T-cell (primary cell): ENCODE measurements around the gene CATSPERD. TPM values are rescaled to one million over a fixed set of nuclear protein-coding genes. Genes with fewer than 3 reads are reported as not detected.

Source experiments
- ATAC-seq, 4 experiments: fragments of 200-7000 bp in 3 of 4; fragments of 150-1000 bp in 1 of 4; cut with Tn5 transposase; replicated peaks in 1 of 4; 1 replicate in 3 of 4; 2 replicates in 1 of 4; pipeline ENCODE4 v1.10.0; 2021; ENCODE audit warnings: moderate library complexity in 3 of 4, mild to moderate bottlenecking in 2 of 4, moderate number of reproducible peaks in 1 of 4
- CTCF ChIA-PET, 2 donors: fragments of 300-600 bp; sonication (Branson Sonifier 250); formaldehyde crosslinking; loops; one replicate each; lab custom pipeline; 2022; ENCODE audit warnings: antibody characterized with exemption in 2 of 2; lab: Charles Lee
- POLR2A ChIA-PET, 2 donors: fragments of 300-600 bp; sonication (Branson Sonifier 250); formaldehyde crosslinking; loops; one replicate each; lab custom pipeline; 2022; ENCODE audit warnings: antibody characterized with exemption in 2 of 2; lab: Charles Lee
- DNase-seq, 35 experiments: peaks; one replicate each; pipeline versions ENCODE4 v3.0.0 to v3.0.0-alpha.2; 2013 to 2023
- H3K27ac ChIP-seq: one replicate; pipeline ENCODE4 v1.5.1; 2013; ENCODE audit warnings: low read length
- H3K27me3 ChIP-seq, 2 experiments: replicated peaks in 1 of 2; 1 replicate in 1 of 2; 2 replicates in 1 of 2; pipeline versions ENCODE4 v1.6.1 to v1.7.0; 2013; ENCODE audit warnings: low read length in 1 of 2, mixed read lengths in 1 of 2; ENCODE audit not compliant: control insufficient read depth in 2 of 2, insufficient read depth in 2 of 2; ENCODE audit errors: extremely low read depth in 1 of 2
- H3K36me3 ChIP-seq, 2 donors: 1 replicate in 1 of 2; 2 replicates in 1 of 2; pipeline versions ENCODE4 v1.6.1 to v1.7.0; 2013; ENCODE audit warnings: low read length in 1 of 2; ENCODE audit not compliant: control insufficient read depth in 2 of 2, insufficient read depth in 1 of 2; ENCODE audit errors: extremely low read depth in 1 of 2
- H3K4me1 ChIP-seq, 2 experiments: 1 replicate in 1 of 2; 2 replicates in 1 of 2; pipeline versions ENCODE4 v1.6.1 to v1.7.0; 2013; ENCODE audit warnings: low read length in 2 of 2, mixed read lengths in 1 of 2; ENCODE audit not compliant: insufficient read depth in 2 of 2, control insufficient read depth in 1 of 2; ENCODE audit errors: extremely low read depth in 1 of 2
- H3K4me3 ChIP-seq, 2 donors: 1 replicate in 1 of 2; 2 replicates in 1 of 2; pipeline versions ENCODE4 v1.5.1 to v1.7.0; 2013; ENCODE audit warnings: mild to moderate bottlenecking in 2 of 2, low read length in 1 of 2, moderate library complexity in 1 of 2; ENCODE audit not compliant: control insufficient read depth in 1 of 2; ENCODE audit errors: extremely low read depth in 1 of 2
- H3K9me3 ChIP-seq: 2 replicates; pipeline ENCODE4 v1.7.0; 2013
- H3K27ac Mint-ChIP-seq, 2 donors: one replicate each; pipeline ENCODE4 v1.8.0; 2020 to 2021; ENCODE audit warnings: mild to moderate bottlenecking in 2 of 2, mixed read lengths in 2 of 2
- H3K27me3 Mint-ChIP-seq, 2 donors: one replicate each; pipeline ENCODE4 v1.8.0; 2021 to 2022; ENCODE audit warnings: mixed read lengths in 2 of 2
- H3K36me3 Mint-ChIP-seq: one replicate; pipeline ENCODE4 v1.8.0; 2021; ENCODE audit warnings: mixed read lengths
- H3K4me1 Mint-ChIP-seq, 3 donors: one replicate each; pipeline ENCODE4 v1.8.0; 2020 to 2022; ENCODE audit warnings: mixed read lengths in 3 of 3, mild to moderate bottlenecking in 1 of 3
- H3K4me3 Mint-ChIP-seq, 3 donors: one replicate each; pipeline ENCODE4 v1.8.0; 2020 to 2022; ENCODE audit warnings: mild to moderate bottlenecking in 3 of 3, mixed read lengths in 3 of 3, moderate library complexity in 3 of 3
- H3K9me3 Mint-ChIP-seq, 3 donors: one replicate each; pipeline ENCODE4 v1.8.0; 2020 to 2022; ENCODE audit warnings: mixed read lengths in 3 of 3
- WGBS: methylation state at CpG from one replicate; pipeline ENCODE4 v1.1.5; 2013; ENCODE audit warnings: missing lambda C conversion rate; ENCODE audit not compliant: insufficient coverage; 5-methylcytosine and 5-hydroxymethylcytosine counted together
- total RNA-seq, 35 experiments: library from RNA in 6 of 35; stranded (reverse) in 6 of 35; fragments of 120-200 nt in 1 of 35; gene quantifications; one replicate each; pipeline versions ENCODE4 v1.2.1 to v1.2.4 and lab custom pipeline; 2013 to 2026

The CATSPERD gene
- total RNA-seq, 5 donors from 2014 or later (not counting 1 experiment from before 2014, with no cell fraction given), result not detected

DNA sequence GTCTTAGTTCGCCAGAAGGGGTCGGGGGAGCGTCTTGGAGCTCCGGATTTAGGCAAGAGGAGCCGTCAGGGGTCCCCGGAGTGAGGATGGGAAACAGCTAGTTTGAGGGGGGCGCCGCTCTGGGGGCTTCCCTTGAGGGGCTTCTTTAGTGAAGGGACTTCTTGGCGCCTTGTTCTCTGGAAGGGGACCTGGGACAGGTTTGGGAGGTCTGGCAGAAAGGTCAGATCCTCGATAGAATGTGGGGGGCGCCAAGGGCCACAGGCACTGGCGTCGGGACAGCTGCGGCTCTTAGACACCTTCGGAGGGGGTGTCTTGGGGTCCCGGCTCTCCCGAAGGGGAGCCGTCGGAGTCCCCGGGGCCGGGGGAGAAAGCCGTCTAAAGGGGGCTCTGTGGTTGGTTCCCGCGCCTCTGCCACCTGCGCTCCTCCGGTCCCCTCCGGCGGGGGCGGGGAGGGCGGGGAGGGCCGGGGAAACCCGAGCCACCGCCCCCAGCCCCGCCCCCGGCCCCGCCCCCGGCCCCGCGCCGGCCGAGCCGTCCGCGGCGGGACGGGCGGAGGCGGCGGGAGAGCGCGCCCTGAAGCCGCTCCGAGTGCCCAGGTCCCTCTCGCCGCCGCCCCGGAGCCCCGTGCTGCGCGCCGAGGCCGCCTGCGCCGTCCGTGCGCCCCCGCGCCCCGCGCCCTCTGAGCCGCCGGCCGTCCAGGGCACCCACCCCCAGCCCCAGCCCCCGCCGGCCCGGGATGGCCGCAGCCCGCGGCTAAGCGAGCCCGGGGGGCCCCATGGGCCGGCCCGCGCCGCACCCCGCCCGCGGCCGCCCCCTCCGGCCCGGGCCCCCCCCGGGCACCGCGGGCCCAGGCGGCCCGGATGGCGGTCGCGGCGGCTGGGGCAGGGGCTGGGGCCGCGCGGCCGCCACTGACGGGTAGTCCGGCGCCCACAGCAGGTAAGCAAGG is 84.4 kb downstream of the CATSPERD start, which contains the start of gene NRTN:
Gene NRTN (plus strand): TSS at position 552 of the 946 bp plus-strand sequence. CDS start 19,099 bp downstream, outside the sequence.
- WGBS, result 3% methylated on average over 74 of the region's 107 CpGs
- Mint-ChIP-seq H3K4me3 (peak within 1 kb of the TSS; percentile 64 to 85 (median 71)), H3K36me3 (no peaks in the 10 kb centered on the region), H3K27me3 (peaks cover 4 to 21% of the 10 kb centered on the region in 2 donors), H3K9me3 (no peaks in the 10 kb centered on the region), H3K4me1 (peaks cover 18 to 28% (median 20%) of the 10 kb centered on the region in 3 donors), H3K27ac (peak within 1 kb of the TSS in 1 of 2 donors; percentile 44)
- ChIA-PET CTCF (interaction anchor here (0.7 to 2.1 kb wide), 11 partner anchors 10 to 1264 kb away, joined by 4 to 25 read pairs (median 6); partner anchors contain the start of genes DUS3L (in 1 of the 2), NDUFA11 (in 1 of the 2), VMAC (in 1 of the 2) and ZNF557 (in 1 of the 2)), POLR2A (interaction anchor here in 1 of 2 donors (0.6 kb wide), 1 partner anchor 10 kb away, joined by 11 read pairs; no protein-coding TSS in a partner anchor)
- ATAC-seq (peak; percentile 41 to 54 (median 44)), DNase-seq (peak in 25 of 35 experiments; percentile 25 to 70 (median 44))
- Histone ChIP-seq H3K9me3 (no peaks in the 10 kb centered on the region), H3K4me1 (peaks cover 7 to 35% of the 10 kb centered on the region in 2 experiments), H3K36me3 (no peaks in the 10 kb centered on the region), H3K4me3 (peak within 1 kb of the TSS; percentile 40 to 56), H3K27ac (no peak within 1 kb of the TSS), H3K27me3 (peaks cover 0 to 56% of the 10 kb centered on the region in 2 experiments)

DNA sequence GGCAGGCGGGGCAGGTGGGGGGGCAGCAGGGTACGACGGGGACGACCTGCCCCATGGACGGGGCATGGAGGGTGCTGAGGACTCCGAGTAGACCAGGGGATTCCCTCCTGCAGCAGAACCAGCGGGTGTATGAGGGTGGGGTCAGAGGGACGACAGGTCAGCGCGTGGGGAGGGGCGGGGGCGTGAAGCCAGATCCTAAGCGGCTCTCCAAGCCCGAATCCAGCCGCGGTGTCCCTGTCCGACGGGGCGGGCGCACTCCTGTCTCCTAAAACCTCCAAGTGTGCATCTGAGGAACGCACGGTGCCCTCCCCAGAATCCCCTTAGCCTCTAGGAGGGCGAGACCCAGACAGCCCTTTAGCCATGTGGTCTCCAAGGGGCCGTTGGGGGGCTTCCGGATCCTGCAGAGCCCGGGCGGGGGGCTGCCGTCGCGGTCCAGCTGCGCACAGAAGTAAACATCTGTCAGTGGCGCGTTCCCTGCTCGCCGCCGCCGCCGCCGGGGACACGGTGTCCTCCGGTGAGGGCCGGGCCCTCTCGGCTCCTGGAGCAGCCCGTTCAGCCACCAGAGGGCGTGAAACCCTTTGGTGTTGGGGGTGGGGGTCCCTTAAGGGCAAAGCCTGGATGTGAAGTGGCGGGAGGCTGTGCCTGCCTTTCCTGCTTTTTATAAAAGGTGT is 85.2 kb downstream of the CATSPERD start:
- Mint-ChIP-seq H3K27me3 (peaks cover 2 to 19% of the 10 kb centered on the region in 2 donors), H3K9me3 (no peaks in the 10 kb centered on the region), H3K4me3 (peak overlapping the region; percentile 43 to 62 (median 56)), H3K36me3 (no peaks in the 10 kb centered on the region), H3K4me1 (peaks cover 18 to 28% (median 20%) of the 10 kb centered on the region in 3 donors), H3K27ac (no peak overlapping the region)
- Histone ChIP-seq H3K4me1 (peaks cover 7 to 35% of the 10 kb centered on the region in 2 experiments), H3K4me3 (peak overlapping the region in 1 of 2 donors; percentile 10), H3K9me3 (no peaks in the 10 kb centered on the region), H3K36me3 (no peaks in the 10 kb centered on the region), H3K27me3 (peaks cover 0 to 48% of the 10 kb centered on the region in 2 experiments), H3K27ac (no peak overlapping the region)
- ATAC-seq, result peak; percentile 24 to 33 (median 32)
- ChIA-PET CTCF (no interaction called here), POLR2A (interaction anchor here in 1 of 2 donors (0.5 kb wide), 1 partner anchor 7 kb away, joined by 10 read pairs; no protein-coding TSS in a partner anchor)
- 5% methylated on average over 45 of the region's 46 CpGs for WGBS
- peak in 31 of 35 experiments; percentile 29 to 76 (median 52) for DNase-seq

DNA sequence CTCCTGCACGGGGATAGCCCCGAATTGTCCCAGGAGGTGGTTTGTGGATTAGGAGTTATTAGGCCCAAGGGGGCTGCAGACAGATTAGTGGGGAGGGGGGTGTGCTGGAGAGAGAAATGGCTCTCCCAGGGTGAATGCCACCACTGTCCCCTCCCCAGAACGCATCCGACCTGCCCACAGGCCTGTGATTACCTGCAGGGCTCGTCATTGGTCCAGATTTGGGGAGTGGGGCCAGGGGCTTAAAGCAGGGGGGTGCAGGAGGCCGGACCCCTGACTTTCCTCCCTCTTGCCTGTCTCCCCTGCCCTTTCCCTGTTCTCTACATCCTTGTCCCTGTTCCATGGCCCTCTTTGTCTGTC is 85.7 kb downstream of the CATSPERD start:
- Mint-ChIP-seq H3K4me1 (peaks cover 18 to 28% (median 20%) of the 10 kb centered on the region in 3 donors), H3K9me3 (no peaks in the 10 kb centered on the region), H3K27me3 (peaks cover 0 to 14% of the 10 kb centered on the region in 2 donors), H3K27ac (no peak overlapping the region), H3K4me3 (peak overlapping the region in 1 of 3 donors; percentile 56), H3K36me3 (no peaks in the 10 kb centered on the region)
- H3K4me3 ChIP-seq, result no peak overlapping the region
- WGBS, result 39% methylated on average over 3 of the region's 6 CpGs
- H3K4me1 ChIP-seq, result peaks cover 7 to 35% of the 10 kb centered on the region in 2 experiments
- no peak for DNase-seq
- no peak overlapping the region for H3K27ac ChIP-seq
- H3K9me3 ChIP-seq, result no peaks in the 10 kb centered on the region
- no peak for ATAC-seq
- ChIA-PET POLR2A (interaction anchor here in 1 of 2 donors (0.5 kb wide), 1 partner anchor 8 kb away, joined by 10 read pairs; no protein-coding TSS in a partner anchor), CTCF (interaction anchor here in 1 of 2 donors (0.8 kb wide), 1 partner anchor 181 kb away, joined by 3 read pairs; no protein-coding TSS in a partner anchor)
- H3K36me3 ChIP-seq, result no peaks in the 10 kb centered on the region
- H3K27me3 ChIP-seq, result peaks cover 0 to 43% of the 10 kb centered on the region in 2 experiments

DNA sequence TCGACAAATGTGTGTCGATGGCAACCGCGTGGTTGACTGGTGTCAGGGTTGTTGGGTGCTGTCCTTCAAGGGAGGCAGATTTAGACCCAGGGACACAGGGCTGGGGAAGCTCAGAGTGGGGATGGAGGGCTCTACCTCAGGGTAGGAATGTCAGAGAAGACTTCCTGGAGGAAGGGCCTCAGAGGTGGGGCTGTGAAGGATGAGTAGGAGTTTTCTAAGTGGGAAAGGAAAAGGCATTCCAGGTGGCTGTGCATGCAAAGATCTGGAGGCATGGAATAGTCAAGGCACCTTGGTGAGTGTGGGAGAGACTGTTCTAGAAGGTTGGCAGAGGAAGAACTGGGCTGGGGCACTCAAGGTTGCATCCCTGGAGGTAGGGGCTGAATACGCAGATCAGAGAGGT is 86.5 kb downstream of the CATSPERD start:
- no peaks in the 10 kb centered on the region for H3K36me3 ChIP-seq
- peaks cover 7 to 31% of the 10 kb centered on the region in 2 experiments for H3K4me1 ChIP-seq
- no peaks in the 10 kb centered on the region for H3K9me3 ChIP-seq
- CTCF ChIA-PET, result interaction anchor here in 1 of 2 donors (0.8 kb wide), 2 partner anchors 21 to 180 kb away, joined by 3 to 4 read pairs; no protein-coding TSS in a partner anchor
- H3K27ac ChIP-seq, result no peak overlapping the region
- Mint-ChIP-seq H3K9me3 (no peaks in the 10 kb centered on the region), H3K4me1 (peaks cover 16 to 25% (median 17%) of the 10 kb centered on the region in 3 donors), H3K4me3 (peak overlapping the region in 1 of 3 donors; percentile 56), H3K27me3 (peaks cover 0 to 9% of the 10 kb centered on the region in 2 donors), H3K36me3 (no peaks in the 10 kb centered on the region), H3K27ac (peak overlapping the region in 1 of 2 donors; percentile 58)
- H3K4me3 ChIP-seq, result no peak overlapping the region
- no peak for ATAC-seq
- POLR2A ChIA-PET, result interaction anchor here in 1 of 2 donors (0.5 kb wide), 1 partner anchor 13 kb away, joined by 7 read pairs; no protein-coding TSS in a partner anchor
- 96% methylated on average over 5 of the region's 5 CpGs for WGBS
- H3K27me3 ChIP-seq, result peaks cover 0 to 35% of the 10 kb centered on the region in 2 experiments
- DNase-seq, result no peak

DNA sequence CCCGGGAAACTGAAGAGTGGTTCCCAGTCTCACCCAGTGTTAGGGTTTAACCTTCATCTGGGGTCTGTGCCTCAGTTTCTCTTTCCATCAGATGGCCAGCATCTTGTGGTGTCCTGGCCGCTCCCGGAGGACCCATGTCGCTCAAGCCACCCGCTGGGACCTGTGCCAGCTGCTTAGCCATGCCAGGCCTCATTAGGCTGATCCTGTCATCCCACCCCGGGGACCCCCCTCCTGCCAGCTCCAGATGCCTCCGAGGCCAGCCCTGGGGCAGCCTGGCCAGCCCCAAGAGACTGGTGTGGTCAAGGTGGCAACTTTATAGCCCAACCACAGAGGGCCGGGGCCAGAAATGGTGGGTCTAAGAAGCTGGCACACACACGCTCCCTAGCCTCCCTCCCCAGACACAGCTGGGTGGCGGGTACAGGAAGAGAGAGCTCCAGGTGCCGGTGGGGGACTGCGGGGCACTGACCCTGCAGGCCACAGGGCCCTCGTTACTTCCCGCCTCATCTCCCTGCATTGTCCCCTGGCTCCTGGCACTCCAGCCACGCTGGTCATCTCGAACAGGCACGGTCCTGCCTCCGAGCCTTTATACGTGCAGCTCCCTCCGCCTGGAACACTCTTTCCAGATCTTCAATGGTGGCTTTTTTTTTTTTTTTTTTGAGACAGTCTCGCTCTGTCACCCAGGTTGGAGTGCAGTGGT is 87.8 kb downstream of the CATSPERD start:
- ATAC-seq (no peak), DNase-seq (no peak)
- peaks cover 7 to 22% of the 10 kb centered on the region in 2 experiments for H3K4me1 ChIP-seq
- ChIA-PET POLR2A (no interaction called here), CTCF (interaction anchor here in 1 of 2 donors (0.6 kb wide), 1 partner anchor 1017 kb away, joined by 4 read pairs; the partner anchor contains the start of gene FEM1A)
- no peaks in the 10 kb centered on the region for H3K9me3 Mint-ChIP-seq
- H3K27ac Mint-ChIP-seq, result peak overlapping the region in 1 of 2 donors; percentile 31
- H3K4me3 ChIP-seq, result no peak overlapping the region
- no peaks in the 10 kb centered on the region for H3K36me3 Mint-ChIP-seq
- no peaks in the 10 kb centered on the region for H3K36me3 ChIP-seq
- peaks cover 0 to 24% of the 10 kb centered on the region in 2 experiments for H3K27me3 ChIP-seq
- 80% methylated on average over 12 of the region's 21 CpGs for WGBS
- H3K4me3 Mint-ChIP-seq, result no peak overlapping the region
- H3K9me3 ChIP-seq, result no peaks in the 10 kb centered on the region
- no peak overlapping the region for H3K27ac ChIP-seq
- H3K4me1 Mint-ChIP-seq, result peaks cover 12 to 18% (median 12%) of the 10 kb centered on the region in 3 donors
- peaks cover 0 to 3% of the 10 kb centered on the region in 2 donors for H3K27me3 Mint-ChIP-seq
